ENCODE measurements around the gene AQP5.
A peak's percentile ranks its signal among the peaks of the same experiment; 100 is the strongest.

Gene AQP5

DNA sequence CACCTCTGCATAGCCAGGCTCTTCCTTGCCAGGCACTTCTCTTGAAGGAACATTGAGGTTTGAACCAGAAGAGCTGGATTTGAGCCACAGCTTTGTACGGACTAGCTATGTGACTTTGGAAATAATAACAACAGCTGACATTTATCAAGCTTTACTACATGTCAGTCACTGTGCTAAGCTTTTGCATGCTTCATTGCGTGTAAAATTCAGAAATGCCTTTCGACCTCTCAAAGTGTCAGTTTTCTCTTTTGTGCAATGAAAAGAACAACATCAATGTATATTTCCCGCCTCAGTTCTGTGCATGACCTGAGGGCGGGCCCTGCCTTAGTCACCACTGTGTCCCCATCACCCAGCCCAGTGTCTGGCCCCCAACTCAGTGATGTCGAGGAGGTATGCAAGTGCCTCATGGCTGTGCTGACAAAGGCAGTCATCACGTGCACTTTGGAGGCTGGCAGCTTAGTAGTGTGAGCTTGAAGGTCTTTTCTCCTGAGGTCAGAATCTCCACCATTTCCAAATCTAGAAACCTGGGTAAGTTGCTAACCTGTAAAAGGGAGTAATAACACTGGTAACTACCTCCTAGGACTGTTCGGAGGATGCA, 29.0 kb upstream of the AQP5 start:
- no peak for DNase-seq (ENCODE audit: low read depth)

DNA sequence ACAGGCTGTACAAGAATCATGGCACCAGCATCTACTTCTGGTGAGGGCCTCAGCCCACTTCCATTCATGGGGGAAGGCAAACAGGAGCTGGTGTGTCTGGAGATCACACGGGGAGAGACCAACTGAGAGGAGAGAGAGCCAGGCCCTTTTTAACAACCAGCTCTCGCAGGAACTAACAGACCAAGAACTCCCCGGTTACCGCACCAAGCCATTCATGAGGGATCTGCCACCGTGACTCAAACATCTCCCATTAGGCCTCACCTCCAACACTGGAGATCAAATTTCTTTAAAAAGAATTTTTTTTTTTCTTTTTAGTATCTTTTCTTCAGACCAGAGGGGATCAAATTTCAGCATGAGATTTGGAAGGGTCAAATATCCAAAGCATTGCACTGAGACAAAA, 27.9 kb upstream of the AQP5 start:
- DNase-seq (ENCODE audit: low read depth) = no peak

DNA sequence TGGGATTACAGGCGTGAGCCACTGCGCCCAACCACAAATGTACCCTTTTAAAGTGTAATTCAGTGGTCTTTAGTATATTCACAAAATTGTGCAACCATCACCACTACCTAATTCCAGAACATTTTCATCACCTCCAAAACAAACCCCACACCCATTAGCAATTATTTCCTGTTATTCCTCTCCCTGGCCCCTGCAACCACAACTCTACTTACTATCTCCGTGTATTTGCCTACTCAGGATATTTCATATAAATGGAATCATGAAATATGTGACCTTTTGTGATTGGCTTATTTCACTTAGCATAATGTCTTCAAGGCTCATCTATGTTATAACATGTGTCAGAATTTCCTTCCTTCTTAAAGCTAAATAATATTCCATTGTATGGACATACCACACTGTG, 27.2 kb upstream of the AQP5 start:
- DNase-seq (ENCODE audit: low read depth) = no peak

DNA sequence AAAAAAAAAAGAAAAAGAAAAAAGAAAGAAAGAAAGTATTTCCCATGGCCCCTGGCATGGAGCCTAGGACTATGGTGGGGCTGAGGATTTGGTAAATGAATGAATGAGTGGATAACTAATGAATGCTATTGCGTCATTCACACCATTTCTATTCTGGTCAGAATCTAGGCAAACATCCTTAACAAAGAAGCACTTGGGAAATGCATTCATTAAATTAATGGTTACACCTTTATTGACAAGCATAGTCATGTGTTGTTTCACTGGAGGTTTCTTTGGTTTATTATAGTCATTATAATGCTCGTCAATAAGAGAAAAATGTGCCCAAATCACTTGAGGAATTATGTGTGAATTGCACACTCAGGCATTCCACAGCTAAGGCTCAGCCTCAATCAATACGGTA, 24.7 kb upstream of the AQP5 start:
- no peak for DNase-seq (ENCODE audit: low read depth)

DNA sequence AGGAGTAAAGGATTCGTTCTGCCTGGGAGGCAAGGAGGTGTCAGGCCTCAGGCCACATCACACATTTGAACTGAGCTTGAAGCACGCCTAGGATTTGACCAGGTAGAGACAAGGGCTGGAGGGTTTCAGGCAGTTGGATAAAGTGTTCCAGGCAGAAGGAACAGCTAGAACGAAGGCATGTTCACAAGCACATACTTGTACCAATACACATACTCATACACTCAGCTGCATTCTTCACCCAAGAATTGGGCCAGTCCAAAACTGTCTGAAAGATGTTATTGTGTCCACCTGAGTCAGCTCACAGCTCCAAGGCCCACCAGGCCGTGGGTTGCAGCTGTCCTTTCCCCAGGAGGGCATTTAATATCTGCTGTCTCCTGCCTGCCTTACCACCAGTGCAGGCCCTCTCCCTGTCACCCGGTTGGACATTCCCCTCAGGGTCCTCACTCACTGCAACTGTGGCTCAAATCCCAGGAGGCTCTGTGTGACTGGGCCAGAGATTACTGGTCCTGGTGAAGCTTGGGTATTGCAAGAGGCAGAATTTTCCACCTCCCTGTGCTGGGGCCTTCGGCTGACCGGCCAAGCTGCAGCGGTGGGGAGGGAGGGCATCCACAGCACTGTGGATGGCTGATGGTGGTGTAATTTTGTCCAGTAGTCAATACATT, 23.9 kb upstream of the AQP5 start:
- no peak for DNase-seq (ENCODE audit: low read depth)

DNA sequence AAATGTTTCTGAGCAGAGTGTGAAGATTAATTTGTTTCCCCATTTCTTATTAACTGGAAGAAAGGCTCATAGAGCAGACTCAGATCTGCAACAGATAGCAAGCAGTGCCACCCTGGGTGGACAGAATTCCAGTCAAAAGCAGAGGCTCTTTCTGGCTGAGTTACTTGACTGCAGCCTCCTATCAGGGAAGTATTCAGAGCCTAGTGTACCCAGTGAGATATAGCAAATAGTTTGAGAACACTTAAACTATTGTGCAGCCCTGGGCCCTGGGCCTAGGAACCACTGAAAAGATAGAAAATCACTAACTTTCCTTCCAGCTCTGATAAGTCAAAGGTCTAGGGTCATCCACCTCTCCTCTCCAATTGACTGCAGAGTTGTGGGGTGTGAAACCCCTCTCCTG, 22.4 kb upstream of the AQP5 start:
- no peak for DNase-seq (ENCODE audit: low read depth)

DNA sequence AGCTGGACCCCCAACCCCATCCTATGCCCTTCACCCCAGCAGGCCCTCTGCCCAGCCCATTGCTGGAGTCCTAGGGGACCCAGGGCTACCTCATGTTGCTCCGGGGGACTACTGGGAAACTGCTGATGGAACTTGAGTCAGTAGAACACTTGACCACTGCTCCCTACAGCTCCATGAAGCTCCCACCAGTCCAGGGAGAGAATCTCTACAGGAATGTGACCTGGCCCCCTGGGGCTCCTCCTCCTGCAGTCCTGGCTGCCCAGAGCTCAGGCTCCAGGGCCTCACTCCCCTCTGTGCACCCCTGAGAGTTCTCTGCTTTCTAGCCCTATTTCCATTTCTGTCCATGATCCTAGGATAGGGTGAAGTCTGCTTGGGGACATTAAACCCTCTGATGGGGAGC, 22.0 kb upstream of the AQP5 start:
- no peak for DNase-seq (ENCODE audit: low read depth)

DNA sequence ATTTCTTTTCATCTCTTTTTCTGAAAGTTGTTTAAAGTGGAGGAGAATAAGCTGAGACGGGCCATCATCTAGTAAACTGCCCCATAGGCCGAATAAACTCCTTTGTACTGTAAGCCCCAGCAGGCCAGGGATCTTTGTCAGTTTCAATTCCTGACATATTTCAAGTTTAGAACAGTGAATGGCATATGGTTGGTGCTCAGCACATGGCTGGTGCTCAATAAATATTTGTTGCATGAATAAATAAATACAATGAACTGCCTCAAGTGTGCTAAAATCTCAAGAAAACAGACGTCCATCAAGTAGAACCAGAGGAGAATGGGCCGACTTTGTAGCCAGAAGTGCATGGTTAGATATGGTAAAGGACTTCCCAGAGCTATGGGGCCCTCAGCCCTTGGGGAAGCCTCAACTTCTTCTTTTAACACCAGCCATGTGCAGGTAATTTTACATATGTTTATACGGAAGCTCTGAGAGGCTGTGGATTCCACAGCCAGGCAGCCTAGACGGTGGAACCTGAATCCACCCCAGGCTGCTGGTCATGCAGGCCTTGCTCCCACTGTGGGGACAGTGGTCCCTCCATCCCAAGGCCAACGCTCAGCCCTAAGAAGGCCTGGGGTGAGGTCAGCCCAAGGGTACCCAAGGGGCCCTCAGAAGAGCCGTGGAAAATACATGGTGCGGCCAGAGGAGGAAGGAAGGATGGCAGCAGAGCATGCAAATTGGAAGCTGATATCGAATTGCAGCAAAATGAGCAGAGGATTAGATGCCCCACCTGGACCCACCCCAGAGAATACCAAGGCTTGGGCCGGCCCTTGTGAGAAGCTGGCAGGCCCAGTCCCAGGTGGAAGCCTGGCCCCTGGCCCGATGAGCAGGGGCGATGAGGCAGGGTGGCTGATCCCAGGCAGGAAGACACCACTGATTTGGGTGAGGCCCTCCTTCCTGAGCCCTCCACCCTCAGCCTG, 19.8 kb upstream of the AQP5 start:
- DNase-seq (ENCODE audit: low read depth) = no peak

DNA sequence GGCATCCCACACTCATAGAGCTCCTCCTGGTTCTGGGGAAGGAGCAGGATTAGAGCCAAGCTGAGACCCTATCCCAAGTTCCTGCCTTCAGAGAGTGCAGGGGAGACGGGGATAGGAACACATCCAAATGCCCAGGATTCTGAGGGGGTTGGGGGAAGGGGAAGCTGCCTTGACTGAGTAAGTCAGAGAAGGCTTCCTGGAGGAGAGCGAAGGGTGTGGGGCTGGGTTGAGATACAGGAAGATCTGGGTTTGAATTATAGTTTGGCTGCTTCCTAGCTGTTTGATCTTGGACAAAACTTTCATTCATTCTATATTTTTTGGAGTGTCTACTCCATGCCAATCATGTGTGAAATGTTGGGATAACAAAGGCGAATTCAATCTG, 19.2 kb upstream of the AQP5 start:
- no peak for DNase-seq (ENCODE audit: low read depth)

DNA sequence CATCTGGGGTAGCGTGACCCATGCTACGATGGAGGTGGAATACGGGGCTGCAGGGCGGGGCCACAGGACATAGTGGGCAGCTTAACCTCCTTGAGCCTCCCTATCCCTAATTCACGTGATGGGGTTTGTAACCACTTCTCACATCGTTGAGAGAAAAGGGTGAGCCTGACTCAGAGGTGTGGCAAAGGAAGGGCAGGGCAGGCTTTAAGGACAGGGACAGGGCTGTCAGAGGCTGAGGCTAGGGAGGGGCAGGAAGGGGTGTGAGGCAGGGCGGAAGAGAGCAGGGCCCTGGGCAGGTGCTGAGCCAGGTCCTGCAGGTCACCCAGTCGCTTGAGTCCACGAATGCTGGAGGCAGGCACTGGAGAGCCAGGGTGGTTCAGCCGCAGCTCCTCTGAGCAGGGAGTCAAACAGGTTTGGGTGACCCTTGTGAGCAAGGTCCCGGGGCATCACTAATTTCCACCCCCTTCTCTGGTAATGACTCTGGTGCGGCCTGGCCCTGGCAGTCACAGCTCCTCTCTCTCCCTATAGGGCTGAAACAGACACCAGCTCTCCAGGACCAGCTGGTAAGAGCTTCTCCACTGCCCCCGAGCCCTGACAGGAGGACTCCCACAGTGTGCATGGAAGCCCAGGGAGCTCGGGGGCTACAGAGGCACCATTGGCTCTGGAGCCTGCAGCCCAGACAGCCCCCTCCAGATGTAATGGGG, 18.6 kb upstream of the AQP5 start:
- no peak for DNase-seq (ENCODE audit: low read depth)

DNA sequence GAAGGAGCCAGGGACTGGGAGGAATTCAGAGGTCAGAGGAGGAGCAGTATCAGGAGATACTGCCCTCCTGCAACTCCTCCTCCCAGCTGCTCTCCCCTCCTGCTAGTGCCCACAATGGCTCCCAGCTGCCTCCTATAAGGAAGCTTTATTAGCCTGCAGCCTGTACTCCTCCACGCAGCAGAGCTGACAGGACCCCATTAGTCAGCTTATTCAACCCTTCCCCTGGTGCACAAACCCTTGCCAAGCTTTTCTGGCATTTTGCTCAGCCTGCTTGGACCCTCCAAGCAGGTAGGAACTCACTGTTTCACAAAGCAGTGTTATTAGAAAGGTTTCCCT, 18.1 kb upstream of the AQP5 start:
- no peak for DNase-seq (ENCODE audit: low read depth)

DNA sequence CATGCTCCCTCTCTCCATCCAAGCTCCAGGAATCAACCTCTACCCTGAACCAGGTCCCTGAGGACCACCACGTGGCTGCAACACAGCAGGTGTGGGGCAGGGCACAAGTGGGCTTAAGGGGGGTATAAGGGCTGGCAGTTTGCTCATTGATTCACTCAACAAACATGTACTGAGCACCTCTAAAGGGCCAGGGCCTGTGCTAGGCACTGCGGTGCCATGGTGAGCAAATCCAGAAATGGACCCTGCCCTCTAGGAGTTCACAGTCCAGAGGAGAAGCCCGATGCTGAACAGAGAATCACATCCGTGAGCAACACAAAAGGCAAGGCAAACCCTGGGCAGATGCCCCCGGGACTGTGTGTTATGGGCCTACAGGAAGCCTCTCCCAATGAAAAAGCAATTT, 17.6 kb upstream of the AQP5 start:
- DNase-seq (ENCODE audit: low read depth) = no peak

DNA sequence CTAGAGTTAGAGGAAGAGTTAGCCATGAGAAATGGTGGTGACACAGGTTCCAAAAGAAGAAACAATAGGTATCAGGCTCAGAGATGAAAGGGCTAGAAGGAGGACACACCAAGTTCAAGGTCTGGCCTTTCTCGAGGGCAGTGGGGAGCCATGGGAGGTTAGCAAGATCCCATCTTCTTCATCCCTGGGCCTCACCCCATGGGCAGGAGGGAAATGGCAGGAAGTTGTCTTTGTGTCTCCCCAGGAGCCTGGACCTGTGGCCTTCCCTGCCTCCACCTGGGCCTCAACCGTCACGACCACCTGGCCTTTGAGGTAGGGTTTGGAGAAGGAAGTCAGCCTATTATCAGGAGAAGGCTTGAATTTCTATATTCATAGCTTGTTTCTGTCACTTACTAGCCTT, 17.0 kb upstream of the AQP5 start:
- DNase-seq (ENCODE audit: low read depth) = no peak

DNA sequence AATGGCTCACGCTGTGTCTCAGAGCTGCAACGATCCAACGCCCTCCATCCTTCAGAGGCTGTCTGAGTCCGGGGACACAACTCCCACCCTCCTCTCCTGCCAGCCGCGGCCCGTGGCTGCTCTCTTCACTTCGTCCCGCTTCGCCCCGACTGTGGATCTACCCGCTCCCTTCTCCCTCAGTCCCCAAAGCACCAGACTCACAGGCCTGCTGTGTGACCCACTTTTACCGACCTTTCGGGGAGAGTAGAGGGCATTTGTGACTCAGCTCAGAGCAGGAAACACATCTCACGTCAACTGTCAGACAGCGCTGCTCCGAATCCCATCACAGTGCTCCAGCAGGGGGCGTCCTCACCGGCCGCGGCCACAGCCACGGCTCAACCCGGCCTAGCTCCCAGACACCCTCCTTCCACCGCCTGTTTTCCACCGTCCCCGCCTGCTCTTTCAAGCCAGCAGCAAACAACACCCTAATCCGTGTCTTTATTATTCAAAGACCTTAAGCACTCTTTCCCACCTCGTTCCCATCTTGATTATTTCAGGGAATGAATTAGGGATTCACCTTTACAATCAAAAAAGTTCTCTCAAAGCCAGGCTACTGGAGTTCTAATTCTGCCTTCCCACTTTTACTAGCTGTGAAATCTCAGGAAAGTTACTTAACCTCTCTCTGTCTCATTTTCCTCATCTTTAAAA, 16.1 kb upstream of the AQP5 start:
- peak; percentile 83 for DNase-seq (ENCODE audit: low read depth)

DNA sequence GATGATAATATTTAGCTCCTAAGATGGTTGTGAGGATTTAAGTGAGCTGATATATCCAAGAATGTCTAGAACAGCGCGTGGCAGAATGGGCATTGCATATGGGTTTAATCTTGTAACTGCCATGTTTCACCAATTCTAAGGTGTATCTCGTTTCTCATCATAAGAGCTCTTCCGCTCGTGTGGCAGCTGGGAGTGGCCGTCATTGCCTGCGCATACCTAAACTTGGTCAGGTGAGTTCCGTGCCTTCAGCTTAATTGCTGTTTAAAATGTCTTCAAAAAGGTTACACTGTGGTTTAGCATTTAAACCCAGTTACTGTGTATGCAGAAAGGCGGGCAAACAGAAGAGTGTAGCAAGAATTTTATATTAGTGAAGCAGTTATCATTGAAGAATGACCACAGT, 15.6 kb upstream of the AQP5 start:
- DNase-seq (ENCODE audit: low read depth) = no peak

DNA sequence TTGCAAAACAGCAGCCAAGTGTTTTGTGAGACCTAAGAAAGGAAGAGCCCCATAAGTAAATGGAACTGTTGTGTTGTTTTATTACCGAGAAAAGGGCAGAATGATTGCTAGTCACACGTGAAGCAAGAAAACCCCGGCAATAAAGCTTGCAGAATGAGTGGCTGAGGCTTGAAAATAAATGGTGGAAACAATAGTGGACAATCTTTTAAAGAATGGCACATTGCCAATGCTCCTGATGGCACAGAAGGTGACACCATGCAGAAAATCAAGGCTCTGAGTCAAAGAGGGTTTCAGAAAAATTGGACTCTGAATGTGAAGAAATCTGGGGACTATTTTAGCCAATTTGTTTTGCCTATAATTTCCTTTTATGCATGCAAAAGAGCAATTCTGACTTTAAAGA, 15.2 kb upstream of the AQP5 start:
- no peak for DNase-seq (ENCODE audit: low read depth)

DNA sequence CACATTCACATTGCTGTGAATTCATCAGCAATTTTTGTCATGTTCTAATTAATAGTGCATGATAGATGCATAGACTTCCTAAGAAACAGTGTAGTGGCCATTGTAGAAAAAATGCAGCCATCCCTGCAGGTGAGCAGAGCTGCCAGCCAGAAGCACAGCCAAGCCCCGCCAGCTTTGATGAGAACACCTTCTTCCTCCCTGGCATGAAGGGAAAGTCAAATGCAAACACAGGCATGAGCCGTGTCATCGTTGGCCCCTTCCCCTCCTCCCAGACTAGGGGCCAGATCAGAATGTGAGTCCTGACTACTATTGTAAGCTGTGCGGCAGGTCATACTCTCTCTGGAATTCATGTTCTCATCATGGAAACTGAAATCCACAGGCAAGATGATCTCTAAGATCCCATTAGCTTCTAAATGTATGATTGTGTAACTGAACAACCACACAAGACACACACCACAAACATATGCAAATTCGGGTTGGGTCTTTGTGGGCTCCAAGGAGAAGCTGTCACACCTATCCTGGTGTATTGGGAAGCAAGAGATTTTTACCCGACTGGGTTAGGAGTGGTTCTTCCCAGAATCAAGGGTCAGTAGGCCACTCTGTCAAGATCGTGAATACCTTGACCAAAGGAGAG, 14.0 kb upstream of the AQP5 start:
- DNase-seq (ENCODE audit: low read depth) = no peak

DNA sequence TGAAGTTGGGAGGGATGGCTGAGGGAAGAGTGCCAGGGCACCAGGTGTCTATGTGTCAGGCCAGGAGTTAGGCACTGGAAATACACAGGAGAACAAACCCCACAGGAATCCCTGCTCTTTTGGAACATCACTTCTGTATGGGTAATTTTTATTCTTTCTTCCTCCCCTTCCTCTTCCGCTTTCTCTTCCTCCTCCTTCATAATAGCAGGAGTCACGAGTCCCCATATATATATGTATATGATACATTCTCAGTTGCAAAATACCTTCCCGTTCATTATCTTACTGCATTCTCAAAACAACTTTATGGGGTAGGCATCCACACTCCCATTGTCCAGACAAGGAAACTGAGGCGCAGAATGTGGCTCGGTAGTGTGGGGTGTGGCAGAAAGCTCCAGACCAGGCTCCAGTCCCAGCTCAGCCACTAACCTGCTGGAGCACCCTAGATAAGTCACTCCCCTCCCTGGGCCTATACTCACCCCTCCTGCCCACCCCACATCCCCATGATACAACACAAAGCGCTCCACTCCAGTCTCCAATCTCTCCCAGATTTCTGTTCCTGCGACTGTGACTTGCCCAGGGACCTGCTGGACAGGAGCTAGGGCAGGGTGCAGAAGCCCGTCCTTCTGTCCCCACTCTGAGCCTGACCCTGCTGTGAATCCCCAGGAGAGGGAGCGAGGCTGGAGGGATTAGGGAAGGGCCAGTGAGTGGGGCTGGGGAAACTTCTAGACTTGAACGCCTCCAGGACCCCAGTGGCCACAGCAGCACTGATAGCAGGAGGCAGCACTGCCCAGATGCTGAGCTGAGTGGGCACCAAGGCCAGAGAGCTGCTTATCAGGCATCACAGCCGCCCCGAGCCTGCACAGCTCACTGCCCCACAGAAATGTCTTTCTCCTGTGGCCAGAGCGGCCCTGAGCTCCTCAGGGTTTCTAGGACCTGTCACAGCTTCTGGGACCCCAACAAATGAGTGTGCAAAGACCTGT, 12.5 kb upstream of the AQP5 start:
- no peak for DNase-seq (ENCODE audit: low read depth)

DNA sequence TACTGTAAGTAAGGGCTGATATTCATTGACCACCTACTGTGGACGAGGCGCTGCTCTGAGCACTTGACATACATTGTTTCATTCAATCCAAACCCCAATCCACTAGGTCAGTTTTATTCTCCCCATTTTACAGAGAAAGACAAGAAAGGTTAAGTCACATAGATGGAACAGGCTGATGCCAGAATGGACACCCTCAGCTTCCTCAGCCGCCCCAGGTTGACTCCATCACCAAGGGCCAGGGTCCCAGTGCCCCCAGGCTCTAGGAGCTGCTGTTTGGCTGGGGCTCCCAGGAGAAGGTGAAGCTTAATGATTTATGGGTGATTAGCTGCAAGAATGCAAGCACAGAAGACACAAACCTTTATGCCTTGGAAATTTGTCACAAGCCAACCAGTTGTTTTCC, 11.8 kb upstream of the AQP5 start:
- no peak for DNase-seq (ENCODE audit: low read depth)
